ENCODE data around the gene COX7B2. TPM values are rescaled to one million over a fixed set of nuclear protein-coding genes. Genes with fewer than 3 reads are reported as not detected.
A peak's percentile ranks its signal among the peaks of the same experiment; 100 is the strongest.

COX7B2 gene
- total and polyA plus RNA-seq, 12 donors: not detected

GRCh38 chr4:46937493-46937892 is 28.4 kb upstream of the COX7B2 start:
- no peaks in the 10 kb centered on the region for H3K27me3 ChIP-seq
- intact Hi-C loops (cut with DNase I): loop anchor here in 3 of 10 donors (5.0 to 10.0 kb wide), 5 partner anchors 60 to 187 kb away; partner anchors contain the start of gene GABRB1 (in 1 of the 3)
- no peak overlapping the region for H3K4me3 ChIP-seq
- peaks cover 0 to 7% (median 0%) of the 10 kb centered on the region in 9 donors for H3K4me1 ChIP-seq
- WGBS, 2 donors: 7 to 28% methylated on average over 1 of the region's 1 CpG
- TF ChIP-seq CTCF (IDR thresholded peaks at IDR 0.05): peak in 1 of 9 donors; percentile 24
- no peak overlapping the region for H3K27ac ChIP-seq
- DNase-seq (no peak), ATAC-seq (no peak)
- H3K9me3 ChIP-seq: no peaks in the 10 kb centered on the region
- no peaks in the 10 kb centered on the region for H3K36me3 ChIP-seq

- no peak overlapping the region for H3K4me3 ChIP-seq
- H3K4me1 ChIP-seq: peaks cover 0 to 7% (median 0%) of the 10 kb centered on the region in 9 donors
- ATAC-seq (no peak), DNase-seq (no peak)
- TF ChIP-seq CTCF (IDR thresholded peaks at IDR 0.05): no peak
- no peaks in the 10 kb centered on the region for H3K27me3 ChIP-seq
- no peaks in the 10 kb centered on the region for H3K36me3 ChIP-seq
- intact Hi-C loops (cut with DNase I): loop anchor here in 4 of 10 donors (5.0 to 10.0 kb wide), 6 partner anchors 63 to 190 kb away; partner anchors contain the start of gene GABRB1 (in 1 of the 4)
- 50 to 70% methylated on average over 2 of the region's 2 CpGs for WGBS, 2 donors
- H3K27ac ChIP-seq: peak overlapping the region in 1 of 10 donors; percentile 31
- no peaks in the 10 kb centered on the region for H3K9me3 ChIP-seq
Observed at GRCh38 chr4:46934726-46935125, 25.7 kb upstream of the COX7B2 start.

- Histone ChIP-seq H3K4me1 (peaks cover 0 to 7% (median 0%) of the 10 kb centered on the region in 9 donors), H3K9me3 (no peaks in the 10 kb centered on the region), H3K27ac (no peak overlapping the region), H3K36me3 (no peaks in the 10 kb centered on the region), H3K27me3 (no peaks in the 10 kb centered on the region), H3K4me3 (no peak overlapping the region)
- 59 to 60% methylated on average over 3 of the region's 3 CpGs for WGBS, 2 donors
- DNase-seq (no peak), ATAC-seq (no peak)
- TF ChIP-seq CTCF (IDR thresholded peaks at IDR 0.05): no peak
- intact Hi-C loops (cut with DNase I): loop anchor here in 5 of 10 donors (2.0 to 10.0 kb wide), 7 partner anchors 65 to 191 kb away; partner anchors contain the start of gene GABRB1 (in 1 of the 5)
Observed at GRCh38 chr4:46933686-46934085, 24.6 kb upstream of the COX7B2 start.

- DNase-seq (peak in 1 of 2 donors; percentile 32), ATAC-seq (peak in 6 of 8 donors; percentile 69 to 85 (median 78))
- H3K27ac ChIP-seq: peak overlapping the region in 2 of 10 donors; percentile 10 to 22
- no peak overlapping the region for H3K4me3 ChIP-seq
- intact Hi-C loops (cut with DNase I): loop anchor here in 5 of 10 donors (1.0 to 10.0 kb wide), 8 partner anchors 67 to 193 kb away; partner anchors contain the start of gene GABRB1 (in 1 of the 5)
- TF ChIP-seq CTCF (IDR thresholded peaks at IDR 0.05): peak; percentile 22 to 70 (median 54)
- H3K9me3 ChIP-seq: no peaks in the 10 kb centered on the region
- peaks cover 0 to 12% (median 0%) of the 10 kb centered on the region in 9 donors for H3K4me1 ChIP-seq
- no peaks in the 10 kb centered on the region for H3K36me3 ChIP-seq
- H3K27me3 ChIP-seq: no peaks in the 10 kb centered on the region
- 13 to 24% methylated on average over 3 of the region's 3 CpGs for WGBS, 2 donors
Observed at GRCh38 chr4:46931981-46932380, 22.9 kb upstream of the COX7B2 start.

Measured in heart right ventricle (tissue), 16 donors.